Subcutaneous abdominal adipose tissue (tissue), 5 donors: ENCODE data around the gene RABL2B.
"Not testable (repeated sequence)": the region's sequence is repeated elsewhere in the genome, so short reads cannot be mapped to it uniquely, and the experiment has no call there.

Experiments
- H3K27ac ChIP-seq: one replicate; pipeline ENCODE4 v1.7.0; 2013; ENCODE audit warnings: low read depth, mild to moderate bottlenecking, inconsistent platforms, low read length, moderate library complexity
- H3K27me3 ChIP-seq, 5 donors: one replicate each; pipeline ENCODE4 v1.7.0; 2013; ENCODE audit warnings: low read length in 5 of 5, inconsistent platforms in 1 of 5; ENCODE audit not compliant: control insufficient read depth in 5 of 5, insufficient read depth in 4 of 5
- H3K36me3 ChIP-seq, 5 donors: one replicate each; pipeline ENCODE4 v1.7.0; 2013; ENCODE audit warnings: low read length in 5 of 5; ENCODE audit not compliant: control insufficient read depth in 5 of 5, insufficient read depth in 5 of 5
- H3K4me1 ChIP-seq, 5 donors: one replicate each; pipeline ENCODE4 v1.7.0; 2013; ENCODE audit warnings: low read length in 5 of 5, mild to moderate bottlenecking in 3 of 5, moderate library complexity in 1 of 5; ENCODE audit not compliant: control insufficient read depth in 5 of 5, insufficient read depth in 5 of 5
- H3K4me3 ChIP-seq, 5 donors: one replicate each; pipeline ENCODE4 v1.7.0; 2013; ENCODE audit warnings: low read length in 5 of 5, low read depth in 1 of 5
- H3K9ac ChIP-seq, 5 donors: one replicate each; pipeline ENCODE4 v1.7.0; 2013; ENCODE audit warnings: low read length in 5 of 5, mild to moderate bottlenecking in 4 of 5, moderate library complexity in 3 of 5
- H3K9me3 ChIP-seq, 5 donors: one replicate each; pipeline ENCODE4 v1.7.0; 2013; ENCODE audit warnings: low read length in 5 of 5; ENCODE audit not compliant: control insufficient read depth in 5 of 5
- donor health status: healthy.
- donor health status: healthy.
- donor health status: healthy.
- donor health status: healthy.
- donor health status: healthy.

RABL2B gene

GRCh38 chr22:50783033-50783879, at the start of gene RABL2B:
Gene RABL2B, minus strand, starts transcription at chr22:50783636. Its CDS starts 1,342 bp downstream, at chr22:50782294.
- not testable (repeated sequence) for H3K27ac ChIP-seq

GRCh38 chr22:50786936-50787335, 3.5 kb upstream of the RABL2B start:
- H3K27ac ChIP-seq, H3K4me3 ChIP-seq, H3K36me3 ChIP-seq, H3K9me3 ChIP-seq, H3K9ac ChIP-seq, H3K27me3 ChIP-seq: not testable (repeated sequence)
- H3K4me1 ChIP-seq: peaks cover 0 to 12% (median 2%) of the 10 kb centered on the region in 5 donors

More at GRCh38 chr22:50783033-50783879, at the start of gene RABL2B:
- H3K9ac ChIP-seq: peak within 1 kb of the TSS in 3 of 5 donors; percentile 40 to 71 (median 58)
- H3K9me3 ChIP-seq, H3K36me3 ChIP-seq, H3K27me3 ChIP-seq: not testable (repeated sequence)
- peak within 1 kb of the TSS; percentile 58 to 77 (median 64) for H3K4me3 ChIP-seq
- peaks cover 0 to 24% (median 7%) of the 10 kb centered on the region in 5 donors for H3K4me1 ChIP-seq

GRCh38 chr22:50785289-50785688, 1.9 kb upstream of the RABL2B start:
- H3K9me3 ChIP-seq, H3K27ac ChIP-seq, H3K4me3 ChIP-seq, H3K36me3 ChIP-seq, H3K9ac ChIP-seq, H3K27me3 ChIP-seq: not testable (repeated sequence)
- peaks cover 0 to 16% (median 5%) of the 10 kb centered on the region in 5 donors for H3K4me1 ChIP-seq

GRCh38 chr22:50783880-50784276, 442 bp upstream of the RABL2B start:
- Histone ChIP-seq H3K4me3 (peak overlapping the region; percentile 58 to 77 (median 63)), H3K9ac (peak overlapping the region in 3 of 5 donors; percentile 40 to 69 (median 55)), H3K4me1 (peaks cover 0 to 24% (median 7%) of the 10 kb centered on the region in 5 donors)
- H3K27ac ChIP-seq, H3K36me3 ChIP-seq, H3K9me3 ChIP-seq, H3K27me3 ChIP-seq: not testable (repeated sequence)

GRCh38 chr22:50782253-50782652, 1.2 kb downstream of the RABL2B start:
- H3K9me3 ChIP-seq, H3K27me3 ChIP-seq, H3K9ac ChIP-seq, H3K27ac ChIP-seq, H3K36me3 ChIP-seq, H3K4me3 ChIP-seq: not testable (repeated sequence)
- H3K4me1 ChIP-seq: peaks cover 0 to 24% (median 7%) of the 10 kb centered on the region in 5 donors

- H3K9ac ChIP-seq, H3K27ac ChIP-seq, H3K4me3 ChIP-seq, H3K9me3 ChIP-seq, H3K27me3 ChIP-seq: not testable (repeated sequence)
- Histone ChIP-seq H3K4me1 (peaks cover 0 to 24% (median 7%) of the 10 kb centered on the region in 5 donors), H3K36me3 (peaks cover 0 to 19% (median 2%) of the 10 kb centered on the region in 5 donors)
Observed at GRCh38 chr22:50780244-50780643, 3.2 kb downstream of the RABL2B start.

- Histone ChIP-seq H3K4me1 (peaks cover 0 to 16% (median 5%) of the 10 kb centered on the region in 5 donors), H3K36me3 (peaks cover 0 to 19% (median 2%) of the 10 kb centered on the region in 5 donors)
- not testable (repeated sequence) for H3K9ac ChIP-seq, H3K27me3 ChIP-seq, H3K27ac ChIP-seq, H3K4me3 ChIP-seq, H3K9me3 ChIP-seq
Observed at GRCh38 chr22:50777631-50778030, 5.8 kb downstream of the RABL2B start.

- H3K9ac ChIP-seq, H3K4me1 ChIP-seq, H3K9me3 ChIP-seq, H3K4me3 ChIP-seq, H3K27me3 ChIP-seq, H3K27ac ChIP-seq: not testable (repeated sequence)
- H3K36me3 ChIP-seq: peaks cover 0 to 19% (median 2%) of the 10 kb centered on the region in 5 donors
Observed at GRCh38 chr22:50775132-50775531, 8.3 kb downstream of the RABL2B start.

GRCh38 chr22:50764288-50764687, 19.1 kb downstream of the RABL2B start:
- not testable (repeated sequence) for H3K9me3 ChIP-seq, H3K4me3 ChIP-seq, H3K27me3 ChIP-seq, H3K27ac ChIP-seq, H3K9ac ChIP-seq, H3K4me1 ChIP-seq, H3K36me3 ChIP-seq

- not testable (repeated sequence) for H3K27ac ChIP-seq, H3K9me3 ChIP-seq, H3K4me3 ChIP-seq, H3K36me3 ChIP-seq, H3K4me1 ChIP-seq, H3K9ac ChIP-seq, H3K27me3 ChIP-seq
Observed at GRCh38 chr22:50761829-50762228, 21.6 kb downstream of the RABL2B start.
